Measurements from ENCODE around the gene PDRG1.

Gene PDRG1

GRCh38 chr20:31977080-31977479, 25.2 kb upstream of the PDRG1 start:
- Histone ChIP-seq H3K9ac (ENCODE audit: low read depth, low read length) (no peak overlapping the region), H2AFZ (ENCODE audit: low read depth, low read length) (no peak overlapping the region), H3K27me3 (ENCODE audit: insufficient read depth, low read length, poor library complexity) (no peaks in the 10 kb centered on the region), H3K79me2 (ENCODE audit: insufficient read depth, low read length) (no peaks in the 10 kb centered on the region), H3K4me1 (ENCODE audit: insufficient read depth, low read length) (no peaks in the 10 kb centered on the region), H3K9me3 (ENCODE audit: insufficient read depth, low read length, severe bottlenecking) (no peaks in the 10 kb centered on the region), H3K36me3 (ENCODE audit: insufficient read depth, low read length) (no peaks in the 10 kb centered on the region), H3K27ac (ENCODE audit: low read length) (no peak overlapping the region), H4K20me1 (ENCODE audit: insufficient read depth, low read length) (peaks cover 6% of the 10 kb centered on the region; the same call in 1 of the 2 replicates), H3K4me3 (ENCODE audit: low read depth in 1 of 2, low read length in 2 of 2) (no peak overlapping the region), H3K4me2 (ENCODE audit: insufficient read depth, low read length) (no peak overlapping the region)
- TF ChIP-seq EZH2 (IDR thresholded peaks at IDR 0.05; ENCODE audit: borderline replicate concordance, low read depth, low read length, severe bottlenecking): no peak
- TF ChIP-seq, protein P1, sequence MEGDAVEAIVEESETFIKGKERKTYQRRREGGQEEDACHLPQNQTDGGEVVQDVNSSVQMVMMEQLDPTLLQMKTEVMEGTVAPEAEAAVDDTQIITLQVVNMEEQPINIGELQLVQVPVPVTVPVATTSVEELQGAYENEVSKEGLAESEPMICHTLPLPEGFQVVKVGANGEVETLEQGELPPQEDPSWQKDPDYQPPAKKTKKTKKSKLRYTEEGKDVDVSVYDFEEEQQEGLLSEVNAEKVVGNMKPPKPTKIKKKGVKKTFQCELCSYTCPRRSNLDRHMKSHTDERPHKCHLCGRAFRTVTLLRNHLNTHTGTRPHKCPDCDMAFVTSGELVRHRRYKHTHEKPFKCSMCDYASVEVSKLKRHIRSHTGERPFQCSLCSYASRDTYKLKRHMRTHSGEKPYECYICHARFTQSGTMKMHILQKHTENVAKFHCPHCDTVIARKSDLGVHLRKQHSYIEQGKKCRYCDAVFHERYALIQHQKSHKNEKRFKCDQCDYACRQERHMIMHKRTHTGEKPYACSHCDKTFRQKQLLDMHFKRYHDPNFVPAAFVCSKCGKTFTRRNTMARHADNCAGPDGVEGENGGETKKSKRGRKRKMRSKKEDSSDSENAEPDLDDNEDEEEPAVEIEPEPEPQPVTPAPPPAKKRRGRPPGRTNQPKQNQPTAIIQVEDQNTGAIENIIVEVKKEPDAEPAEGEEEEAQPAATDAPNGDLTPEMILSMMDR (IDR thresholded peaks at IDR 0.05; ENCODE audit: borderline replicate concordance, extremely low read depth, low read length, poor library complexity, severe bottlenecking): no peak
- ATAC-seq (ENCODE audit: insufficient read depth, low read depth) (no peak), DNase-seq (no peak)

- H3K27me3 ChIP-seq (ENCODE audit: insufficient read depth, low read length, poor library complexity): no peaks in the 10 kb centered on the region
- no peak overlapping the region for H3K27ac ChIP-seq (ENCODE audit: low read length)
- no peak overlapping the region for H3K4me2 ChIP-seq (ENCODE audit: insufficient read depth, low read length)
- H3K9me3 ChIP-seq (ENCODE audit: insufficient read depth, low read length, severe bottlenecking): no peaks in the 10 kb centered on the region
- H3K9ac ChIP-seq (ENCODE audit: low read depth, low read length): no peak overlapping the region
- TF ChIP-seq, protein P1 (IDR thresholded peaks at IDR 0.05; ENCODE audit: borderline replicate concordance, extremely low read depth, low read length, poor library complexity, severe bottlenecking): no peak
- TF ChIP-seq EZH2 (IDR thresholded peaks at IDR 0.05; ENCODE audit: borderline replicate concordance, low read depth, low read length, severe bottlenecking): no peak
- no peaks in the 10 kb centered on the region for H3K36me3 ChIP-seq (ENCODE audit: insufficient read depth, low read length)
- no peak overlapping the region for H3K4me3 ChIP-seq (ENCODE audit: low read depth in 1 of 2, low read length in 2 of 2)
- no peaks in the 10 kb centered on the region for H3K4me1 ChIP-seq (ENCODE audit: insufficient read depth, low read length)
- H4K20me1 ChIP-seq (ENCODE audit: insufficient read depth, low read length): peaks cover 6% of the 10 kb centered on the region; the same call in 1 of the 2 replicates
- ATAC-seq (ENCODE audit: insufficient read depth, low read depth) (no peak), DNase-seq (no peak)
- no peaks in the 10 kb centered on the region for H3K79me2 ChIP-seq (ENCODE audit: insufficient read depth, low read length)
- no peak overlapping the region for H2AFZ ChIP-seq (ENCODE audit: low read depth, low read length)
These were observed 24.0 kb upstream of the PDRG1 start for GRCh38 chr20:31975874-31976273.

GRCh38 chr20:31974951-31975487, 23.2 kb upstream of the PDRG1 start:
- H3K4me3 ChIP-seq (ENCODE audit: low read depth in 1 of 2, low read length in 2 of 2): no peak overlapping the region
- DNase-seq: peak; percentile 23
- TF ChIP-seq, protein P1 (IDR thresholded peaks at IDR 0.05; ENCODE audit: borderline replicate concordance, extremely low read depth, low read length, poor library complexity, severe bottlenecking): no peak
- no peak for TF ChIP-seq EZH2 (IDR thresholded peaks at IDR 0.05; ENCODE audit: borderline replicate concordance, low read depth, low read length, severe bottlenecking)
- H4K20me1 ChIP-seq (ENCODE audit: insufficient read depth, low read length): peaks cover 4% of the 10 kb centered on the region; the same call in 1 of the 2 replicates
- no peaks in the 10 kb centered on the region for H3K79me2 ChIP-seq (ENCODE audit: insufficient read depth, low read length)
- H3K27ac ChIP-seq (ENCODE audit: low read length): no peak overlapping the region
- no peaks in the 10 kb centered on the region for H3K9me3 ChIP-seq (ENCODE audit: insufficient read depth, low read length, severe bottlenecking)
- H2AFZ ChIP-seq (ENCODE audit: low read depth, low read length): no peak overlapping the region
- no peaks in the 10 kb centered on the region for H3K4me1 ChIP-seq (ENCODE audit: insufficient read depth, low read length)
- no peak overlapping the region for H3K9ac ChIP-seq (ENCODE audit: low read depth, low read length)
- peak; percentile 17; the same call in 1 of the 3 replicates for ATAC-seq (ENCODE audit: insufficient read depth, low read depth)
- H3K27me3 ChIP-seq (ENCODE audit: insufficient read depth, low read length, poor library complexity): no peaks in the 10 kb centered on the region
- no peak overlapping the region for H3K4me2 ChIP-seq (ENCODE audit: insufficient read depth, low read length)
- H3K36me3 ChIP-seq (ENCODE audit: insufficient read depth, low read length): no peaks in the 10 kb centered on the region
